GM12878 (cell line): ENCODE measurements around the gene CD209. TPM values are rescaled to one million over a fixed set of nuclear protein-coding genes. Genes with fewer than 3 reads are reported as not detected.

Experiments used
- ATAC-seq: fragments of 200-7000 bp; cut with Tn5 transposase; 3 replicates; pipeline ENCODE4 v1.9.1; 2020; ENCODE audit warnings: mild to moderate bottlenecking, moderate library complexity
- BruUV-seq: library from RNA; stranded (reverse); fragments of 400-500 nt; replicated peaks from 2 replicates; lab custom pipeline; 2021; lab: Mats Ljungman, UMichigan
- CTCF ChIA-PET: fragments of 300-600 bp; sonication (Branson Sonifier 250); formaldehyde crosslinking; extraction: SDS; loops from one replicate; lab custom pipeline; 2021; ENCODE audit warnings: inconsistent platforms; lab: Yijun Ruan, JAX
- POLR2A ChIA-PET: fragments of 350-600 bp; formaldehyde crosslinking; extraction: SDS; loops from one replicate; lab custom pipeline; 2021; ENCODE audit warnings: inconsistent platforms; lab: Charles Lee
- RAD21 ChIA-PET: fragments of 300-600 bp; sonication (Branson Sonifier 250); formaldehyde crosslinking; loops from one replicate; lab custom pipeline; 2023; ENCODE audit warnings: antibody characterized with exemption; ENCODE audit not compliant: unreplicated experiment; lab: Charles Lee
- SMC1A ChIA-PET: fragments of 300-600 bp; sonication (Branson Sonifier 250); formaldehyde crosslinking; loops from one replicate; lab custom pipeline; 2023; ENCODE audit not compliant: unreplicated experiment, uncharacterized antibody; lab: Charles Lee
- DNase-seq: peaks from one replicate; pipeline ENCODE4 v3.0.0-alpha.2; 2011; ENCODE audit warnings: low read depth, low spot score
- FAIRE-seq: peaks from 3 replicates; lab custom pipeline; 2011; peaks lifted over from hg19 to GRCh38; lab: Jason Lieb, UNC
- H2AFZ ChIP-seq: 2 replicates; pipeline ENCODE4 v1.6.0; 2011; ENCODE audit warnings: low read depth, low read length, control low read depth; ENCODE audit not compliant: control insufficient read depth
- H3K27ac ChIP-seq: 2 replicates; pipeline ENCODE4 v1.5.1; 2011; ENCODE audit warnings: control low read depth; ENCODE audit not compliant: control insufficient read depth, insufficient read depth
- H3K27me3 ChIP-seq, 2 experiments: replicated peaks in 1 of 2; 2 replicates each; pipeline versions ENCODE4 v1.6.0 to v1.6.1; 2011; ENCODE audit warnings: low read length in 1 of 2; ENCODE audit not compliant: control insufficient read depth in 2 of 2, insufficient read depth in 2 of 2
- H3K36me3 ChIP-seq, 2 experiments: 2 replicates each; pipeline ENCODE4 v1.5.1; 2011; ENCODE audit warnings: low read length in 1 of 2; ENCODE audit not compliant: control insufficient read depth in 2 of 2, insufficient read depth in 2 of 2
- H3K4me1 ChIP-seq: 2 replicates; pipeline ENCODE4 v1.6.1; 2011; ENCODE audit warnings: mild to moderate bottlenecking, low read length, moderate library complexity, mixed read lengths; ENCODE audit not compliant: control insufficient read depth, insufficient read depth
- H3K4me2 ChIP-seq: 2 replicates; pipeline ENCODE4 v1.6.0; 2011; ENCODE audit warnings: control low read depth; ENCODE audit not compliant: control insufficient read depth, insufficient read depth
- H3K4me3 ChIP-seq: fragments of 200-600 bp; sonication (generic); 2 replicates; pipeline ENCODE4 v1.5.1; 2016
- H3K79me2 ChIP-seq: 2 replicates; pipeline ENCODE4 v1.6.0; 2011; ENCODE audit warnings: low read length; ENCODE audit not compliant: control insufficient read depth, insufficient read depth
- H3K9ac ChIP-seq: 2 replicates; pipeline ENCODE4 v1.8.0; 2011; ENCODE audit warnings: low read length, control low read depth, mixed read lengths; ENCODE audit not compliant: control insufficient read depth, insufficient read depth
- H3K9me3 ChIP-seq: replicated peaks from 3 replicates; pipeline ENCODE4 v1.5.1; 2011; ENCODE audit warnings: mild to moderate bottlenecking, low read length; ENCODE audit not compliant: control insufficient read depth, insufficient read depth
- H4K20me1 ChIP-seq: 2 replicates; pipeline ENCODE4 v1.6.0; 2011; ENCODE audit not compliant: control insufficient read depth, insufficient read depth
- ASH2L ChIP-seq: fragments of 300-600, 200-600 bp; sonication (generic); IDR thresholded peaks from 2 replicates; pipeline ENCODE4 v1.6.1; 2017; ENCODE audit warnings: low read depth, mild to moderate bottlenecking, borderline replicate concordance
- BCLAF1 ChIP-seq: fragments of 450-650 bp; IDR thresholded peaks from 2 replicates; pipeline ENCODE4 v1.6.1; 2017; ENCODE audit warnings: antibody characterized with exemption, mild to moderate bottlenecking, moderate library complexity
- BHLHE40 ChIP-seq, 2 experiments: fragments of 450-650 bp in 1 of 2; IDR thresholded peaks; 2 replicates each; pipeline ENCODE4 v1.6.1; 2011 to 2017; ENCODE audit warnings: low read depth in 2 of 2, borderline replicate concordance in 1 of 2, improper control_type of control experiment in 1 of 2, low read length in 1 of 2, mild to moderate bottlenecking in 1 of 2
- CBX3 ChIP-seq: fragments of 200-600 bp; sonication (generic); IDR thresholded peaks from 2 replicates; pipeline ENCODE4 v1.6.1; 2016; ENCODE audit warnings: low read depth, borderline replicate concordance
- CEBPB ChIP-seq, 2 experiments: fragments of 150-350 bp in 1 of 2; IDR thresholded peaks; 2 replicates each; pipeline ENCODE4 v1.6.1; 2012 to 2014; ENCODE audit warnings: low read depth in 2 of 2, low read length in 2 of 2, borderline replicate concordance in 1 of 2, inconsistent platforms in 1 of 2
- CHD2 ChIP-seq: IDR thresholded peaks from 2 replicates; pipeline ENCODE4 v1.6.1; 2011; ENCODE audit warnings: low read depth, low read length, improper control_type of control experiment, borderline replicate concordance
- EP300 ChIP-seq, 2 experiments: fragments of 150-350 bp in 1 of 2; IDR thresholded peaks; 2 replicates each; pipeline ENCODE4 v1.6.1; 2011 to 2012; ENCODE audit warnings: low read depth in 2 of 2, low read length in 2 of 2, borderline replicate concordance in 1 of 2, improper control_type of control experiment in 1 of 2, inconsistent platforms in 1 of 2; ENCODE audit not compliant: control insufficient read depth in 1 of 2
- HCFC1 ChIP-seq: fragments of 150-350 bp; IDR thresholded peaks from 2 replicates; pipeline ENCODE4 v1.6.1; 2014; ENCODE audit warnings: low read length
- MXI1 ChIP-seq: fragments of 150-350 bp; IDR thresholded peaks from 2 replicates; pipeline ENCODE4 v1.6.1; 2011; ENCODE audit warnings: low read depth, mild to moderate bottlenecking, inconsistent platforms, low read length, improper control_type of control experiment
- NRF1 ChIP-seq: conservative IDR thresholded peaks from 2 replicates; pipeline ENCODE4 v1.6.1; 2011; ENCODE audit warnings: mild to moderate bottlenecking, low read depth, low read length, improper control_type of control experiment
- SUPT20H ChIP-seq: IDR thresholded peaks from 2 replicates; pipeline ENCODE4 v1.6.1; 2011; ENCODE audit warnings: low read depth, mild to moderate bottlenecking, low read length, moderate library complexity, borderline replicate concordance; ENCODE audit not compliant: control insufficient read depth
- SUZ12 ChIP-seq: fragments of 200-600 bp; sonication (generic); IDR thresholded peaks from one replicate; pipeline ENCODE4 v1.6.1; 2018; ENCODE audit warnings: antibody characterized with exemption, mild to moderate bottlenecking; ENCODE audit not compliant: unreplicated experiment
- WRNIP1 ChIP-seq: IDR thresholded peaks from 2 replicates; pipeline ENCODE4 v1.6.1; 2011; ENCODE audit warnings: low read depth, low read length, improper control_type of control experiment, borderline replicate concordance
- WGBS: methylation state at CpG from one replicate; pipeline ENCODE4 v1.1.6; 2016; ENCODE audit warnings: low lambda C conversion rate; ENCODE audit not compliant: insufficient replicate concordance, insufficient coverage; ENCODE audit errors: missing lambda C conversion rate; 5-methylcytosine and 5-hydroxymethylcytosine counted together
- in situ Hi-C: fragments of 300-500 bp; cut with MboI; formaldehyde crosslinking; loops from 9 replicates; pipeline ENCODE4 v1.14.3; 2018; ENCODE audit warnings: mixed read lengths
- intact Hi-C: fragments of 100-400 bp; cut with micrococcal nuclease; formaldehyde crosslinking; loops from one replicate; pipeline ENCODE4 v1.14.2; 2022; ENCODE audit not compliant: unreplicated experiment
- polyA plus RNA-seq, 11 experiments: library from polyadenylated mRNA; depleted of rRNA in 4 of 11; unstranded in 6 of 11; stranded (reverse) in 5 of 11; fragments of >200 nt; fragmentation: Nextera tagmentation in 4 of 11; fragmentation: Illumina TruSeq in 1 of 11; extraction: Ambion mirVana in 4 of 11; extraction: Trizol in 1 of 11; gene quantifications; 1 replicate in 1 of 11; 2 replicates in 10 of 11; pipeline versions ENCODE4 v1.2.1 to v1.2.3, GENCODE V29; 2011 to 2016; ENCODE audit warnings: inconsistent platforms in 2 of 11, missing spikeins in 2 of 11, low read depth in 1 of 11
- total RNA-seq, 4 experiments: library from RNA; depleted of rRNA in 3 of 4; stranded (reverse); fragments of >200 nt in 3 of 4; fragmentation: Illumina TruSeq in 1 of 4; extraction: Trizol in 1 of 4; gene quantifications; 2 replicates each; pipeline versions ENCODE4 v1.2.1 to v1.2.3, GENCODE V29; 2013 to 2021
- TF ChIP-seq, protein P1 (sequence below): IDR thresholded peaks from 2 replicates; pipeline ENCODE4 v1.6.1; 2012; ENCODE audit warnings: low read depth, low read length, improper control_type of control experiment

CD209 gene
- total and polyA plus RNA-seq, 10 of the 15 experiments (the other 5 are each of a cell fraction or from before 2014, with no cell fraction given) = 0.04 to 0.21 (median 0.10) TPM; not detected in 3

GRCh38 chr19:7771072-7771471 is 23.7 kb upstream of the CD209 start:
- RAD21 ChIA-PET = interaction anchor here (1.2 kb wide), 1 partner anchor 85 kb away, joined by 3 read pairs; no protein-coding TSS in a partner anchor
- 70% methylated on average over 8 of the region's 8 CpGs for WGBS

DNA sequence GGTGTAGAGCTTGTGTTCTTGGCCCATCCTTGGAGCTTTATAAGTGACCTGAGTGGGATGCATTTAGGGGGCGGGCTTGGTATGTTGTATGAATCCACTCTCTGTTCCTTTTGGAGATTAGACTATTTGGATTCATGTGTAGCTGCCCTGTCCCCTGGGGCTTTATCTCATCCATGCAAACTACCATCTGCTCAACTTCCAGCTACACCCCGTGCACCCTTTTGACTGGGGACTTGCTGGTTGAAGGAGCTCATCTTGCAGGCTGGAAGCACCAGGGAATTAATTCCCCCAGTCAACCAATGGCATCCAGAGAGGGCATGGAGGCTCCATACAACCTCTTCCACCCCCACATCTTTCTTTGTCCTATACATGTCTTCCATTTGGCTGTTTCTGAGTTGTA is 21.8 kb upstream of the CD209 start:
- intact Hi-C loops (no loop called here), in situ Hi-C loops (no loop called here)
- no TSS peak for BruUV-seq
- Histone ChIP-seq H3K27ac (no peak overlapping the region), H3K27me3 (no peaks in the 10 kb centered on the region; a peak in 1 of 4 replicates), H4K20me1 (no peaks in the 10 kb centered on the region), H3K9ac (no peak overlapping the region), H3K9me3 (no peaks in the 10 kb centered on the region; the same call in 2 of the 3 replicates), H3K4me1 (peaks cover 17% of the 10 kb centered on the region), H3K4me3 (no peak overlapping the region), H3K79me2 (no peaks in the 10 kb centered on the region), H3K4me2 (no peak overlapping the region), H3K36me3 (no peaks in the 10 kb centered on the region), H2AFZ (no peak overlapping the region)
- ChIA-PET CTCF (interaction anchor here (1.1 kb wide), 2 partner anchors 31 to 88 kb away, joined by 3 to 6 read pairs; partner anchors contain the start of gene TRAPPC5), POLR2A (no interaction called here), RAD21 (interaction anchor here (1.6 kb wide), 1 partner anchor 30 kb away, joined by 7 read pairs; no protein-coding TSS in a partner anchor), SMC1A (no interaction called here)
- no peak for FAIRE-seq
- no peak for ATAC-seq
- 60% methylated on average over 2 of the region's 2 CpGs for WGBS
- DNase-seq = no peak
- no peak for TF ChIP-seq HCFC1
- TF ChIP-seq BCLAF1 = no peak
- TF ChIP-seq CBX3 = no peak
- no peak for TF ChIP-seq CHD2
- TF ChIP-seq ASH2L = no peak
- no peak for TF ChIP-seq BHLHE40 (IDR thresholded peaks at IDR 0.05; ENCODE audit: borderline replicate concordance in 1 of 2, low read depth in 2 of 2, low read length in 1 of 2)

More at GRCh38 chr19:7771072-7771471, 23.7 kb upstream of the CD209 start:
- POLR2A ChIA-PET = interaction anchor here (1.1 to 1.2 kb wide), 2 partner anchors 13 to 74 kb away, joined by 3 read pairs; no protein-coding TSS in a partner anchor
- TF ChIP-seq NRF1 (no peak), CEBPB (IDR thresholded peaks at IDR 0.05; ENCODE audit: borderline replicate concordance in 1 of 2, low read depth in 2 of 2, low read length in 2 of 2) (no peak), EP300 (IDR thresholded peaks at IDR 0.05; ENCODE audit: borderline replicate concordance in 1 of 2, control insufficient read depth in 1 of 2, low read depth in 2 of 2, low read length in 2 of 2) (no peak), SUPT20H (no peak), MXI1 (no peak), SUZ12 (no peak), WRNIP1 (no peak)
- TF ChIP-seq, protein P1, sequence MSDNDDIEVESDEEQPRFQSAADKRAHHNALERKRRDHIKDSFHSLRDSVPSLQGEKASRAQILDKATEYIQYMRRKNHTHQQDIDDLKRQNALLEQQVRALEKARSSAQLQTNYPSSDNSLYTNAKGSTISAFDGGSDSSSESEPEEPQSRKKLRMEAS = no peak
- Histone ChIP-seq H3K4me3 (no peak overlapping the region), H3K27ac (no peak overlapping the region), H3K36me3 (no peaks in the 10 kb centered on the region), H3K79me2 (no peaks in the 10 kb centered on the region), H4K20me1 (no peaks in the 10 kb centered on the region), H3K4me2 (no peak overlapping the region), H3K4me1 (peaks cover 17% of the 10 kb centered on the region), H3K27me3 (no peaks in the 10 kb centered on the region; a peak in 1 of 4 replicates), H3K9ac (no peak overlapping the region), H2AFZ (no peak overlapping the region), H3K9me3 (no peaks in the 10 kb centered on the region; the same call in 1 of the 3 replicates)
- SMC1A ChIA-PET = interaction anchor here (0.9 to 1.8 kb wide), 6 partner anchors 10 to 117 kb away, joined by 3 to 5 read pairs (median 4); partner anchors contain the start of gene CD209
- FAIRE-seq (no peak), ATAC-seq (no peak), DNase-seq (no peak)
- CTCF ChIA-PET = interaction anchor here (1.1 to 1.4 kb wide), 2 partner anchors 29 to 90 kb away, joined by 3 to 4 read pairs; partner anchors contain the start of gene TRAPPC5
- intact Hi-C loops = no loop called here
- BruUV-seq = no TSS peak
- in situ Hi-C loops = no loop called here
